ENCODE results near the gene FAAH2. TPM values are rescaled to one million over a fixed set of nuclear protein-coding genes. Genes with fewer than 3 reads are reported as not detected.
"Not testable (repeated sequence)": the region's sequence is repeated elsewhere in the genome, so short reads cannot be mapped to it uniquely, and the experiment has no call there.

FAAH2 gene
- polyA plus RNA-seq, 4 donors = 1.3 to 13.8 (median 10.6) TPM

DNA sequence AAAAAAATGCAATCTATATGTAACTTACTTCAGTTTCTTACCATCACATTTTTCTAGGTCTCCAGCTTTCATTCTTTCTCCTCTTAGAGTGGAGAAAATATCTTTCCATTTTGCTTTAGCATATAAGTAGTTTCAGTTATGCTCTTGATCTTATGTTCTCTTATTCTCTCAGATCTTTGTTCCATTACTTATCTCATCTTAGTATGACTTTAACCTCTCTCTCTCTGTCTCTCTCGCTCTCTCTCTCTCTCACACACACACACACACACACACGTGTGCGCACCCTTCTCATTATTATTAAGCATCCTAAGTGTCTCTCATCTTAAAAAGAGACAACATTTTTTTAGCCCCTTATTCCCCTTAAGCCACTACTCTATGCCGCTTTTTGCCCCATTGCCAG lies 92.8 kb downstream of the FAAH2 start:
- no peak for DNase-seq (ENCODE audit: low read depth in 4 of 4, low spot score in 3 of 4)

DNA sequence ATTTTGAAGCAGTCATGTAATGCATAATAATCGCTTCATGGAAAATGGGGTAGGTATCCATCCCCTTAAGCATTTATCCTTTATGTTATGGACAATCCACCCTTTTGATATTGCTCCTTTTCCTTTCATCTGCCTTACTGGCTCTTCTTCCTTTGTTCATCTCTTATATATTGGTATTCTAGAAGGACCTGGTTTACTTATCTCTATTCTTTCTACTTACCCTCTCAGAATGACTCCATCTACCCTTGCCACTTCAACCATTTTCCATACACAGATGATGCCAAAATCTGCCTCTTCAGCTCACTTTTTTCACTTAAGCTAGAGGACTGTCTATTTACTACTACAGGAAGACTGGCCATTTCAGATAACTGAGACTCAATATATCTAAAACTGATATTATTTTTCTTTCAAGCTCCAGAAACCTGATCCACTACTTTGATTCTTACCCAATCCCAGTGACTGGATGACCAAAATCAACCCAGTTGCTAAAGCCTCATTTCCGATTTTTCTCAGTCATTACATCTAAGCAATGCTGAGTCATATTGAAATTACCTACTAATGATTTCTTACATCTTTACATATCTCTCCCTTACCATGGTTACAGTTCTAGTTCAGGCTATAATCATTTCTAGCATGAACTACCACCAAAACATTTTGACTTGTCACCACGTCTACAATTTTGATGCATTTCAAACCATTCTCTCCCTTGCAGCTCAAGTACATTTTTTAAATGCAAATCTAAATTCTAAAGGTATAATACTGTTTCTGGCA lies 93.7 kb downstream of the FAAH2 start:
- no peak for DNase-seq (ENCODE audit: low read depth in 4 of 4, low spot score in 3 of 4)

DNA sequence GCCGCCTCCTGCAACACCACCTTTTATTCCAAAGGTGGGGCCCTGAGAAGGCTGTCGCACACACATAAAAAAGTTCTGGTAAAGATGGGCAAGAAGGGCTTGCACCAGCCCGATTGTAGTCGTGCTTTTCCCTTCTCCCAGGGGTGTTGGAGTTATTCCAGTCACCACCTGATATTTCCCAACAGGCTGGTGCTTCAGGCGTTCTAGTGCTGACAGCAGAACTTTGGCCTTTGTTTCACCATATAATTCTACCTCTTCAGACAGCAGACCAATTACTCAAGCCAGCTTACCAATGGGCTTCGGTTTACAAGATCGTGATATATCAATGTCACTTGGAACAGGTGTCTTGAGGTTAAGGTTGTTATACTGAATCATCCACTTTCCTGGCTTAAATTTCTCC lies 107.7 kb downstream of the FAAH2 start:
- not testable (repeated sequence) for DNase-seq (ENCODE audit: low read depth in 4 of 4, low spot score in 3 of 4)

DNA sequence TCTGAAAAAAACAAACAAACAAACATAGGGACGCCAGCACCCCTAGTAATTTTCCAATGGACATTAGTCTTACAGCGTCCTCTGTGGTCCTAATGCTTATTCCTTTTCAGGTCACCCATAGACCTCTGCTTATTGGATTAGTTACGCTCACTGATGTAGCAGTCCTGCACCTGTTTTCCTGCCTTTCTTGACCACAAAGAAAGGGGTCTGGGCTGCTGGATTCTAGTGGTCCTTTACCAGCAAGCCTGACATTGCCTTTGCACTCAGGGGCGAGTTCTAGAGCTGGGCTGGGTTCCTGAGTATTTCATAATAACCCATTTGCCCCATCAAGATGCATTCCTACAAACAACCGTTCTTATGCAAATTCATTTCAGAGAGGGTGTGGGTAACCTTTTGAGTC lies 116.7 kb downstream of the FAAH2 start:
- not testable (repeated sequence) for DNase-seq (ENCODE audit: low read depth in 4 of 4, low spot score in 3 of 4)

DNA sequence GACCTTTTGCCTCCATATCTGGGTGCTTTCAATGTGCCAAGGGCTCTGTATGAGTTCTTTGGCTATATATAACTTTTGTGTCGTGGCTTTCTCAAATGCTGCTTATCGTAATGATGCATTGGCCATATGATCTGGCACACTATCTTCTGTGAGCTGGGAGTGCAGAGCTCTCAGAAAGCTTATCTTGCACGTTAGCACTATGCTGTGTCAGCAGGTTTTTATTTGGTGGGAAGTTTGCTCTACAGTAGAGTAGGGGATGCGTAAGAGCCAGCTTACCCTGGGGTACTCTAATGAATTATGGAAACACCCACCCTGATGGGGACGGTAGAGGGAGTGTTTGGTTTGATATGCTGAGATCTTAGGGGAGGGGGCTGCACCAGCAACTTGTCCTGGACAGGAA lies 119.6 kb downstream of the FAAH2 start:
- no peak for DNase-seq (ENCODE audit: low read depth in 4 of 4, low spot score in 3 of 4)

DNA sequence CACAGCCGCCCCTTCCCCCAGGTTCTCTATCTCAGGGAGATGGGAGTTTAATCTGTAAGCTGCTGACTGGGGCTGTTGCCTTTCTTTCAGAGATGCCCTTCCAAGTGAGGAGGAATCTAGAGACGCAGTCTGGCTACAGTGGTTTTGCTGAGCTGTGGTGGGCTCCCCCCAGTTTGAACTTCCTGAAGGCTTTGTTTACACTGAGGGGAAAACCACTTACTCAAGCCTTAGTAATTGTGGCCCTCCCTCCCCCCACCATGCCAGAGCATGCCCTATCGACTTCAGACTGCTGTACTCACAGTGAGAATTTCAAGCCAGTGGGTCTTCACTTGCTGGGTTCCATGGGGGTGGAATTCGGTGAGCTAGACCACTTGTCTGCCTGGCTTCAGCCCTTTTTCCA lies 131.3 kb downstream of the FAAH2 start:
- no peak for DNase-seq (ENCODE audit: low read depth in 4 of 4, low spot score in 3 of 4)

DNA sequence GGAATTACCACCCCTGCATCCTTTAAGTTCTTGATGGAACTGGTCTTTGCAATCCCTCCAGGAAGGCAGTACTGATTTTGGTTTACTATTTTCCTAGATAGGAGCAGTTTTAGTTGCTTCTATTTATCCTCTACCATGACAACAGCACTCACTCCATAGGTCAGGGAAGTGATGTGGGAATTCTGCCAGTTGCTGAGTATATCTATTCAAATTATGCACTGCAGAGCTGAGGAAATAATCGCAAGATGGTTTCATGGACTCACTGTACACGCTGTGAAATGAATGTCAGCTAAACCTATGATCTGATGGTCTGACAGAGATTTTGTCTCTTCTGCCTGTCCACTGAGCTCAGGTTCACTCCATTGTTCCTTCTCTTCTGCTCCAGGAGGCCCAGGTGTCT lies 135.8 kb downstream of the FAAH2 start:
- no peak for DNase-seq (ENCODE audit: low read depth in 4 of 4, low spot score in 3 of 4)

DNA sequence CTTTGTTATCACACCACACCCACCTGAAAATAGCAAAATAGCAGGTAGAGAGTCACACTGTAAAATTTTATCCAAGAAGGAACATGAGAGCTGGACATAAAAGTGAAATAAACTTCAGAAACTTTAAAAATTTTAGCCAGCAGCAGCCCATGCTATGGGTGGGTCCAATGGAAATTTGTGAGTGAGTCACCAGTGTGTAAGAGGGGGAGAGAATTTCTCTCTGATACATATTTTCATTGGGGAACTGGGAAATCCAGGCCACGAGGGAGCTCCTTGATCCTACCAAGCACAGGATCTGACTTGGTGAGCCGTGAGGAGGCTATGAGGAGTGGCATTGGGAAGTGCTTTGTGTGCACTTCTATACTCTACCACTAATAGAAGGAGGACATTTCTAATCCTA lies 136.3 kb downstream of the FAAH2 start:
- no peak for DNase-seq (ENCODE audit: low read depth in 4 of 4, low spot score in 3 of 4)

DNA sequence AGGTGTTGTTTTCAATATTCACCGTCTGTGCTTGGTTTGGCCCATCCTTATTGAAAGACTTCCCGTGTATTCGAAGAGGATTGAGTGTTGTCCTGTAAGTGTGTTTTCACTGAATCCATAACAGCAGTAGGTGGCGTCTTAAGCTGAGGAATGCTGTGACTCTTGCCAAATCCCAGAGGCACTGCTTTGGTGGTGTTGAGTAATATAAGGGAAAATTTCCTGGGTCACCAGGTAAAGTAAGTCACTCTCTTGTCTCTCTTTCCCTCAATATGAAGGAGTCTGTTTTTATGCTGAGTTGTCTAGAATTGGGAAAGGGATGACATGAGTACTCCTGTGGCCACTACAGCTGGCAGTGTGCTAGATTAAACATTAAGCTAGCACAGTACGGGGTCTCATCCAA lies 158.6 kb downstream of the FAAH2 start:
- DNase-seq (ENCODE audit: low read depth in 4 of 4, low spot score in 3 of 4) = no peak

DNA sequence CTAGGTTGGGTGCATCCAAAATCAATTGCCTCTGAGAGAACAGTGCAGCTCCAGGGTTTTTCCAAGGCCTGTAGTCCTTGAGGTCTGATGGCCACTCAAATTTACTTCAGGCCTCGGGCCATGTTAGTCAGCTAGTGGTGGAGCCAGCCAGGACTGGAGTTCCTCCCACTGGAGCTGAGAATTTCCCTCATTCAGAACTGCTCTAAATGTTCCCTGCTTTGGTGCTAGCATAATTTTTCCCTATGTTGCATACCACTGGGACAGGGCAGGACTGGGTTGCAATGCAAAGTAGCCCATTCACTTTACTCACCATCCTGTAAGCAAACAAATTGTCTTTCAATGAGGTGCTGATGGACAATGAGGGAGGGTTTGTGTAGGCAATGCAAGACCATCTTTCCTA lies 159.3 kb downstream of the FAAH2 start:
- DNase-seq (ENCODE audit: low read depth in 4 of 4, low spot score in 3 of 4) = no peak

DNA sequence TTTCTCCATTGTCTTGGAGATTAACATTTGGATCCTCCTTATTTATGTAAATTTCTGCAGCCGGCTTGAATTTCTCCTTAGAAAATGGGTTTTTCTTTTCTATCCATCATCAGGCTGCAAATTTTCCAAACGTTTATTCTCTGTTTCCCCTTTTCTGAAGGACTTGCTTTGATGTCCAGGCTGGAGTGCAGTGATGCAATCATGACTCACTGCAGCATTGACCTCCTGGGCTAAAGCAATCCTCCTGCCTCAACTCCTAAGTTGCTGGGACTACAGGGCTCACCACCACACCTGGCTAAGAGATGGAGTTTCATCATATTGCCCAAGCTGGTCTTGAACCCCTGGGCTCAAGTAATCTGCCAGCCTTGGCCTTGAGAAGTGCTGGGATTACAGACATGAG lies 161.3 kb downstream of the FAAH2 start:
- no peak for DNase-seq (ENCODE audit: low read depth in 4 of 4, low spot score in 3 of 4)

DNA sequence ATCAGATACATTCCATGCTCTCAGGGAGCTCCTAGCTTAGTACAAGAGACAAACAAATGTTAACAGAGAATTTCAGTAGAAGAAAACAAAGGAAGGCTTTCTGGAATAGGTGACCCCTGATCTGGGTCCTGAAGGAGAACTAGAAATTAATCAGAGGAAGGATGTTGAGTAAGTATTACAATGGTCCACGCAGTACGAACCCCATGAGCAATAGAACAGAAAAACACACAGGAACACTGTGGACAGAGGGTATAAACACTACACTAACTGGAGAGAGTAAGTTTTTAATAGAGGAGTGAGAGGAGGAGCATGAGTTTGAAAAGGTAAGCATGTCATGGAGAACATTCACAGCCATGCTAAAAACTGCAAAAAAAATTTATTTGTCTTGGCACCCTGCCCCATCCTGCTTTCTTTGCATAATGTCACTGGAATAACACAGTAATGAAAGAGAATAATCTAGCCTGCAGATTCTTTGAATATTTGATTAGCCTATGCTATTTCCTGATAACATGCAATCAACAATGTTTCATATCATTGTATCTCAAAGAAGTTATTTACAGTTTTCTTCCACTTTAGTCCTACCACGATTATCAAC lies 165.0 kb downstream of the FAAH2 start:
- DNase-seq (ENCODE audit: low read depth in 4 of 4, low spot score in 3 of 4) = no peak

DNA sequence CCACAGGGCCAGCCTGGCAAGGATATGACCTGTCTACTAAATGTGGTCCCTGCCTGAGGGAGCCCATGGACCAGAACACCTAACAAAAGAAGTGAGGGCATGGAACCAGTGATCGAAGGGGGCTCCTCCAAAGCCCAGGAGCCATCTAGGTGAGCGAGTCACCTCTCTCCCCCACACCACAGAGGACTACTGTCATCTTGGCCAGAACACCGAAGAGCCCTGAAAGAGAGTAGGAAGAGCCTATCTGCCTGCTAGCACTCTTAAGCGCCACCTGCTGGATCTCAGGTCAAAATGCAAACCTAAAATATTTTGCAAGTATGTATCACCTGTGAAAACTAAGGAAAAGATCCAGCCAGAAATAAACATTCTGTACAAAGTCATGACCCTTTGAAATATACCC lies 167.4 kb downstream of the FAAH2 start:
- no peak for DNase-seq (ENCODE audit: low read depth in 4 of 4, low spot score in 3 of 4)

DNA sequence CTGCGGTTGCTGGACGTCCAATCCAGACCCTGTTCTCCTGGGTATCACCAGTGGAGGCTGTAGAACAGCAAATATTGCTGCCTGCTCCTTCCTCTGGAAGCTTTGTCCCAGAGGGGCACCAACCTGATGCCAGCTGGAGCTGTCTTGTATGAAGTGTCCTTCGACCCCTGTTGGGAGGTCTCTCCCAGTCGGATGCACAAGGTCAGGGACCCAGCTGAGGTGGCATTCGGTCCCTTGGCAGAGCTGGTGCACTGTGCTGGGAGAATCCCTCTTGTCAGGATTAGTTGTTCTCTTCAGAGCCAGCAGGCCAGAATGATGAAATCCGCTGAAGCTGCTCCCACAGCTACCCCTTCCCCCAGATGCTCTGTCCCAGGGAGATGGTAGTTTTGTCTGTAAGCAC lies 195.0 kb downstream of the FAAH2 start:
- DNase-seq (ENCODE audit: low read depth in 4 of 4, low spot score in 3 of 4) = no peak

DNA sequence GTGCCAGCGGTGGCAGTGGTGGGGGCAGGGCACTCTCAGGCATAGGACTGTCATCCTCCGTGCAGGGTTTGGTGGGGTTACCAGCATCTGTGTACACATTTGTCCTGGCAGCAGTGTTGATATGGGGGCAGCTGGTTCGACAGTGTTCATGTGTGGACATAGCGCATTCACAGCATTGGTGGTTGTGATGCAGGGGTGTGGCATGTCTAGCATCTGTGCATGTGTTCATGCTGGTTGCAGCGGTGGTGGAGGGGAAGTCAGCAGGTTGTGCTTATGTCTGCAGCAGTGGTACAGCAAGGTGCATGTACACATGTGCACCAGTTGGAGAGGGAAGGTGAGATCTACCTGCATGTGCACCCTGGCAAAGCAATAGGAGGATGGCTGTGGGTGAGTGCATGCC lies 230.0 kb downstream of the FAAH2 start:
- DNase-seq (ENCODE audit: low read depth in 4 of 4, low spot score in 3 of 4) = no peak

DNA sequence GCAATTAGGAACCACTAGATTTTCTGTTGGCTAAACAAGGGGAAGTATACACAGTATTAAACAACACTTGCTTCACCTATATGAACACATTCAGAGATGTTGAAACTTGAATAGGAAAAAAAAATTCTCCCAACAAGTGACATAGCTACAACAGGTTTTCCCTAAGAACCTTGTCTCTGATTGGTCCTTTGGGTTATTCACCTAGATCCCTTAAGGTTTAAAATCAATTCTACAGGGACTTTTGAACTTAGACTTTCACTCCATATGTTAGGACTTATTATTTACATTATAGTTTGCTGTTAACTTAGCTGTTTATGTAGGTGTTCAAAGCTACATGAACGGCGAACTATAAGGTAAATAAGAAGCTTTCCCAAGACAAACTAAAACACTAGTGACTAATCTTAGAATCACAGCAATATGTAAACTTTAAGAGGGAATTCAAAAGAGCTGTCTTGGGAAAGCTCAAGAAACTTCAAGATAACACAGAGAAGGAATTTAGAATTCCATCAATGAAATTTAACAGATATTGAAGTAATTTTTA lies 233.1 kb downstream of the FAAH2 start:
- DNase-seq (ENCODE audit: low read depth in 4 of 4, low spot score in 3 of 4) = no peak

DNA sequence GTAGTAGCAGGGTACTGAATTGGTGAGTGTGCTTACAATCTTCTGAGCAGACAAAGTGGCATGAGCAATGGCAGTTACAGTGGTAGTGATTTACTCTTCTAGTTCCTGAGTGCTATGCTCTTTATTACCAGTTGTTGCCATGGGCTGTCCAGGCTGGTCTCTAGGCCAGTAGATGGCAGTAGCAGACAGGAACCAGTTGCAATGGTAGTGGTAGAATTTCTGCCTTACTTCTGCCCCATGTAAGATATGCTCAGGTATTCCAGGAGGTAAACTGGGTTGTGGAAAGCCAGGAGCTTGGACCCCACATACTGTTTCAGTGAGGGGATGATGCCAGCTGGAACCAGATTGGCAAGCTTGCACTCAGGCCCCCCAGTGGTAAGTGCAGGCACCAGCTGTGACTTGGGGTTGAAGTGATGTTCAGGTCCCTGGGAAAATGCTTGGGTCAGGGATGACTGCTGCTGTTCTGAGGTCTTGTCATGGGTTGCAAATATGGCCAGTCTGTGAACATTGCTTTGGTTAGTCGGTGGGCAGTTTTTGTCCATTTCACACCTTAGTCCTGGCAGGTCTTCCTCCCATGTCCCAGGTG lies 242.3 kb downstream of the FAAH2 start:
- DNase-seq (ENCODE audit: low read depth in 4 of 4, low spot score in 3 of 4) = no peak

Other genes starting within 250 kb of the FAAH2 start
- 10 to 100 TPM; 15.9 to 21.1 (median 19.7) TPM for gene SPIN2B, start 165.2 kb upstream of the FAAH2 start, polyA plus RNA-seq (ENCODE audit: insufficient read length in 4 of 4)
- gene SPIN2A, start 149.3 kb upstream of the FAAH2 start, polyA plus RNA-seq (ENCODE audit: insufficient read length in 4 of 4) = 1 to 10 TPM; 3.7 to 9.3 (median 4.5) TPM

Measured in left renal pelvis (tissue), 4 donors.